ENCODE data around the gene ZNF32.
A peak's percentile ranks its signal among the peaks of the same experiment; 100 is the strongest.
"Not testable (repeated sequence)": the region's sequence is repeated elsewhere in the genome, so short reads cannot be mapped to it uniquely, and the experiment has no call there.

Gene ZNF32

GRCh38 chr10:43607199-43607573 lies 41.5 kb downstream of the ZNF32 start:
- H3K4ac ChIP-seq (ENCODE audit: low read depth, low read length), result no peak overlapping the region
- peak overlapping the region; percentile 90 for H3K56ac ChIP-seq (ENCODE audit: low read length)
- H3K4me2 ChIP-seq (ENCODE audit: low read length), result no peak overlapping the region
- H3K36me3 ChIP-seq (ENCODE audit: control insufficient read depth, insufficient read depth, low read length), result no peaks in the 10 kb centered on the region
- no peak overlapping the region for H2BK120ac ChIP-seq (ENCODE audit: low read depth, low read length)
- H4K8ac ChIP-seq (ENCODE audit: low read depth, low read length), result no peak overlapping the region
- no CpG with 5 or more reads among the region's 10 CpGs for WGBS (ENCODE audit: extremely low coverage, insufficient coverage, low lambda C conversion rate)
- H3K27ac ChIP-seq (ENCODE audit: low read depth, low read length), result no peak overlapping the region
- H3K79me2 ChIP-seq (ENCODE audit: control insufficient read depth, insufficient read depth, low read length), result no peaks in the 10 kb centered on the region
- H3K27me3 ChIP-seq (ENCODE audit: insufficient read depth, low read length, poor library complexity), result no peaks in the 10 kb centered on the region
- H3K4me1 ChIP-seq (ENCODE audit: control insufficient read depth, low read depth, low read length), result no peaks in the 10 kb centered on the region
- peak overlapping the region; percentile 72 for H3K9ac ChIP-seq (ENCODE audit: low read length)
- H3K4me3 ChIP-seq (ENCODE audit: low read length), result no peak overlapping the region
- no peaks in the 10 kb centered on the region for H3K79me1 ChIP-seq (ENCODE audit: low read length)
- no peak overlapping the region for H4K5ac ChIP-seq (ENCODE audit: low read length)
- no peak for DNase-seq
- no peak overlapping the region for H2BK15ac ChIP-seq (replicated peaks; ENCODE audit: low read depth)
- no peak overlapping the region for H3K18ac ChIP-seq (ENCODE audit: low read length)
- no peak overlapping the region for H2AK5ac ChIP-seq (ENCODE audit: low read length)
- H3K23ac ChIP-seq (ENCODE audit: low read length), result no peak overlapping the region
- H2BK5ac ChIP-seq (ENCODE audit: low read length), result no peak overlapping the region

GRCh38 chr10:43606323-43607198 lies 42.1 kb downstream of the ZNF32 start, which contains the start of gene ZNF485:
Gene ZNF485, plus strand, starts transcription at chr10:43606438. Its CDS starts 613 bp downstream, at chr10:43607051.
- peak within 1 kb of the TSS; percentile 72 for H3K9ac ChIP-seq (ENCODE audit: low read length)
- H3K4me1 ChIP-seq (ENCODE audit: control insufficient read depth, low read depth, low read length), result no peaks in the 10 kb centered on the region
- H2BK120ac ChIP-seq (ENCODE audit: low read depth, low read length), result no peak within 1 kb of the TSS
- H3K56ac ChIP-seq (ENCODE audit: low read length), result peak within 1 kb of the TSS; percentile 90
- H3K23ac ChIP-seq (ENCODE audit: low read length), result no peak within 1 kb of the TSS
- no peak within 1 kb of the TSS for H3K27ac ChIP-seq (ENCODE audit: low read depth, low read length)
- peak; percentile 82 for DNase-seq
- peak within 1 kb of the TSS; percentile 50 for H3K4me3 ChIP-seq (ENCODE audit: low read length)
- H3K18ac ChIP-seq (ENCODE audit: low read length), result peak within 1 kb of the TSS; percentile 6
- peak within 1 kb of the TSS; percentile 78 for H3K4me2 ChIP-seq (ENCODE audit: low read length)
- no peak within 1 kb of the TSS for H4K8ac ChIP-seq (ENCODE audit: low read depth, low read length)
- no CpG with 5 or more reads among the region's 58 CpGs for WGBS (ENCODE audit: extremely low coverage, insufficient coverage, low lambda C conversion rate)
- H3K27me3 ChIP-seq (ENCODE audit: insufficient read depth, low read length, poor library complexity), result no peaks in the 10 kb centered on the region
- no peaks in the 10 kb centered on the region for H3K79me1 ChIP-seq (ENCODE audit: low read length)
- H3K4ac ChIP-seq (ENCODE audit: low read depth, low read length), result no peak within 1 kb of the TSS
- H2BK5ac ChIP-seq (ENCODE audit: low read length), result no peak within 1 kb of the TSS
- H3K79me2 ChIP-seq (ENCODE audit: control insufficient read depth, insufficient read depth, low read length), result no peaks in the 10 kb centered on the region
- H2AK5ac ChIP-seq (ENCODE audit: low read length), result no peak within 1 kb of the TSS
- no peak within 1 kb of the TSS for H2BK15ac ChIP-seq (replicated peaks; ENCODE audit: low read depth)
- H4K5ac ChIP-seq (ENCODE audit: low read length), result no peak within 1 kb of the TSS
- H3K36me3 ChIP-seq (ENCODE audit: control insufficient read depth, insufficient read depth, low read length), result no peaks in the 10 kb centered on the region

GRCh38 chr10:43605850-43606322 lies 42.8 kb downstream of the ZNF32 start:
- no peak overlapping the region for H2AK5ac ChIP-seq (ENCODE audit: low read length)
- no peaks in the 10 kb centered on the region for H3K4me1 ChIP-seq (ENCODE audit: control insufficient read depth, low read depth, low read length)
- H3K56ac ChIP-seq (ENCODE audit: low read length), result no peak overlapping the region
- H3K23ac ChIP-seq (ENCODE audit: low read length), result no peak overlapping the region
- no peak overlapping the region for H3K9ac ChIP-seq (ENCODE audit: low read length)
- H3K4me2 ChIP-seq (ENCODE audit: low read length), result no peak overlapping the region
- no CpG with 5 or more reads among the region's 12 CpGs for WGBS (ENCODE audit: extremely low coverage, insufficient coverage, low lambda C conversion rate)
- H3K4ac ChIP-seq (ENCODE audit: low read depth, low read length), result no peak overlapping the region
- H3K18ac ChIP-seq (ENCODE audit: low read length), result no peak overlapping the region
- no peaks in the 10 kb centered on the region for H3K79me1 ChIP-seq (ENCODE audit: low read length)
- no peaks in the 10 kb centered on the region for H3K27me3 ChIP-seq (ENCODE audit: insufficient read depth, low read length, poor library complexity)
- no peaks in the 10 kb centered on the region for H3K36me3 ChIP-seq (ENCODE audit: control insufficient read depth, insufficient read depth, low read length)
- no peak for DNase-seq
- no peak overlapping the region for H4K5ac ChIP-seq (ENCODE audit: low read length)
- H3K4me3 ChIP-seq (ENCODE audit: low read length), result no peak overlapping the region
- H2BK120ac ChIP-seq (ENCODE audit: low read depth, low read length), result no peak overlapping the region
- no peak overlapping the region for H2BK5ac ChIP-seq (ENCODE audit: low read length)
- no peak overlapping the region for H2BK15ac ChIP-seq (replicated peaks; ENCODE audit: low read depth)
- no peak overlapping the region for H3K27ac ChIP-seq (ENCODE audit: low read depth, low read length)
- H3K79me2 ChIP-seq (ENCODE audit: control insufficient read depth, insufficient read depth, low read length), result no peaks in the 10 kb centered on the region
- no peak overlapping the region for H4K8ac ChIP-seq (ENCODE audit: low read depth, low read length)

GRCh38 chr10:43601576-43601975 lies 47.1 kb downstream of the ZNF32 start:
- H2AK5ac ChIP-seq (ENCODE audit: low read length); H3K18ac ChIP-seq (ENCODE audit: low read length); H3K4me3 ChIP-seq (ENCODE audit: low read length); H2BK5ac ChIP-seq (ENCODE audit: low read length); H3K4ac ChIP-seq (ENCODE audit: low read depth, low read length); H3K79me1 ChIP-seq (ENCODE audit: low read length); H4K8ac ChIP-seq (ENCODE audit: low read depth, low read length); H3K79me2 ChIP-seq (ENCODE audit: control insufficient read depth, insufficient read depth, low read length); H3K56ac ChIP-seq (ENCODE audit: low read length); DNase-seq; H3K27me3 ChIP-seq (ENCODE audit: insufficient read depth, low read length, poor library complexity); H2BK120ac ChIP-seq (ENCODE audit: low read depth, low read length); H3K27ac ChIP-seq (ENCODE audit: low read depth, low read length); H3K23ac ChIP-seq (ENCODE audit: low read length); H2BK15ac ChIP-seq (replicated peaks; ENCODE audit: low read depth); H3K36me3 ChIP-seq (ENCODE audit: control insufficient read depth, insufficient read depth, low read length); H3K9ac ChIP-seq (ENCODE audit: low read length); H3K4me2 ChIP-seq (ENCODE audit: low read length); H3K4me1 ChIP-seq (ENCODE audit: control insufficient read depth, low read depth, low read length); H4K5ac ChIP-seq (ENCODE audit: low read length): not testable (repeated sequence)
- WGBS (ENCODE audit: extremely low coverage, insufficient coverage, low lambda C conversion rate), result no CpG with 5 or more reads among the region's 6 CpGs

GRCh38 chr10:43599333-43599732 lies 49.3 kb downstream of the ZNF32 start:
- Histone ChIP-seq H2AK5ac (ENCODE audit: low read length) (no peak overlapping the region), H3K56ac (ENCODE audit: low read length) (no peak overlapping the region), H2BK15ac (replicated peaks; ENCODE audit: low read depth) (no peak overlapping the region), H3K27me3 (ENCODE audit: insufficient read depth, low read length, poor library complexity) (no peaks in the 10 kb centered on the region), H3K4me1 (ENCODE audit: control insufficient read depth, low read depth, low read length) (no peaks in the 10 kb centered on the region), H3K4ac (ENCODE audit: low read depth, low read length) (no peak overlapping the region), H2BK120ac (ENCODE audit: low read depth, low read length) (no peak overlapping the region), H2BK5ac (ENCODE audit: low read length) (no peak overlapping the region), H3K79me1 (ENCODE audit: low read length) (no peaks in the 10 kb centered on the region), H3K4me2 (ENCODE audit: low read length) (no peak overlapping the region), H3K18ac (ENCODE audit: low read length) (no peak overlapping the region), H3K36me3 (ENCODE audit: control insufficient read depth, insufficient read depth, low read length) (no peaks in the 10 kb centered on the region), H3K9ac (ENCODE audit: low read length) (no peak overlapping the region), H3K23ac (ENCODE audit: low read length) (no peak overlapping the region), H3K79me2 (ENCODE audit: control insufficient read depth, insufficient read depth, low read length) (no peaks in the 10 kb centered on the region), H4K8ac (ENCODE audit: low read depth, low read length) (no peak overlapping the region), H4K5ac (ENCODE audit: low read length) (no peak overlapping the region), H3K27ac (ENCODE audit: low read depth, low read length) (no peak overlapping the region), H3K4me3 (ENCODE audit: low read length) (no peak overlapping the region)
- DNase-seq, result no peak
- no CpG with 5 or more reads among the region's 2 CpGs for WGBS (ENCODE audit: extremely low coverage, insufficient coverage, low lambda C conversion rate)

Measured in mesendoderm (in vitro differentiated cells).